ENCODE results near the gene SRM.

SRM gene

GRCh38 chr1:11039351-11040104, 20.3 kb downstream of the SRM start (continued):
- TF ChIP-seq KLF10 (tag by site-specific recombination; IDR thresholded peaks at IDR 0.05), result no peak
- no peak for TF ChIP-seq ATF2 (tag by site-specific recombination; IDR thresholded peaks at IDR 0.05; ENCODE audit: low read depth)
- TF ChIP-seq MEIS1 (CRISPR knock-in tag; IDR thresholded peaks at IDR 0.05; ENCODE audit: borderline replicate concordance), result no peak
- no peak for TF ChIP-seq HIC1 (tag by site-specific recombination; IDR thresholded peaks at IDR 0.05)
- no peak for TF ChIP-seq ZNF184 (tag by site-specific recombination; IDR thresholded peaks at IDR 0.05)
- TF ChIP-seq ZFHX2 (tag by site-specific recombination; conservative IDR thresholded peaks at IDR 0.05), result peak; percentile 61
- TF ChIP-seq AEBP2 (tag by site-specific recombination; IDR thresholded peaks at IDR 0.05; ENCODE audit: borderline replicate concordance), result no peak
- no peak for TF ChIP-seq ZBTB26 (tag by site-specific recombination; optimal IDR thresholded peaks at IDR 0.05)
- TF ChIP-seq ZNF157 (tag by site-specific recombination; IDR thresholded peaks at IDR 0.05), result no peak
- no peak for TF ChIP-seq ZNF335 (tag by site-specific recombination; conservative IDR thresholded peaks at IDR 0.05)
- TF ChIP-seq GLIS2 (tag by site-specific recombination; IDR thresholded peaks at IDR 0.05), result no peak
- TF ChIP-seq ZNF654 (tag by site-specific recombination; IDR thresholded peaks at IDR 0.05; ENCODE audit: low read depth), result no peak
- TF ChIP-seq ZNF561 (tag by site-specific recombination; IDR thresholded peaks at IDR 0.05; ENCODE audit: borderline replicate concordance), result no peak
- TF ChIP-seq ZNF274 (IDR thresholded peaks at IDR 0.05; ENCODE audit: low read length), result no peak
- no peak for TF ChIP-seq ZNF274 (tag by site-specific recombination; IDR thresholded peaks at IDR 0.05; ENCODE audit: borderline replicate concordance)
- TF ChIP-seq ZNF2 (tag by site-specific recombination; IDR thresholded peaks at IDR 0.05), result no peak
- TF ChIP-seq ZNF791 (tag by site-specific recombination; IDR thresholded peaks at IDR 0.05), result no peak
- no peak for TF ChIP-seq PRDM1 (tag by site-specific recombination; IDR thresholded peaks at IDR 0.05)
- peak; percentile 65 for TF ChIP-seq ZBTB17 (tag by site-specific recombination; IDR thresholded peaks at IDR 0.05)
- no peak for TF ChIP-seq ZFP69B (tag by site-specific recombination; IDR thresholded peaks at IDR 0.05)
- 0 out of 2 replicates have a peak, but pooled peaks have one; percentile 28 for TF ChIP-seq ZNF266 (tag by site-specific recombination; IDR thresholded peaks at IDR 0.05; ENCODE audit: low read depth)
- TF ChIP-seq ZSCAN23 (tag by site-specific recombination; IDR thresholded peaks at IDR 0.05), result no peak
- TF ChIP-seq YY2 (tag by site-specific recombination; IDR thresholded peaks at IDR 0.05), result no peak
- TF ChIP-seq SCRT2 (tag by site-specific recombination; IDR thresholded peaks at IDR 0.05), result no peak

Data from HEK293 (cell line).